NCI-H345 treated with DMSO at 0.1 percent for 48 hours (cell line): ENCODE measurements around the gene TMEM181.
"Not testable (repeated sequence)": the region's sequence is repeated elsewhere in the genome, so short reads cannot be mapped to it uniquely, and the experiment has no call there.

Experiments
- DNase-seq: peaks from one replicate; lab custom pipeline; 2025; ENCODE audit not compliant: unreplicated experiment; lab: John Stamatoyannopoulos, UW

The TMEM181 gene

GRCh38 chr6:158635427-158636073 is 75.7 kb downstream of the TMEM181 start:
- no peak for DNase-seq

GRCh38 chr6:158636778-158637177 is 76.9 kb downstream of the TMEM181 start:
- no peak for DNase-seq

- DNase-seq: no peak
Measured at GRCh38 chr6:158638324-158638854, 78.5 kb downstream of the TMEM181 start.

- no peak for DNase-seq
Measured at GRCh38 chr6:158639056-158639455, 79.2 kb downstream of the TMEM181 start.

- DNase-seq: no peak
Measured at GRCh38 chr6:158640519-158640918, 80.6 kb downstream of the TMEM181 start.

- DNase-seq: no peak
Measured at GRCh38 chr6:158642097-158642601, 82.3 kb downstream of the TMEM181 start.

- no peak for DNase-seq
Measured at GRCh38 chr6:158643836-158644230, 83.9 kb downstream of the TMEM181 start.

GRCh38 chr6:158644231-158645063 is 84.6 kb downstream of the TMEM181 start, which contains the start of gene DYNLT1:
Gene DYNLT1, minus strand, starts transcription at chr6:158644743. Its CDS starts 35 bp downstream, at chr6:158644708.
- DNase-seq: peak; percentile 85

GRCh38 chr6:158645064-158646022 is 85.5 kb downstream of the TMEM181 start:
- DNase-seq: no peak

- no peak for DNase-seq
Measured at GRCh38 chr6:158646023-158646910, 86.4 kb downstream of the TMEM181 start.

GRCh38 chr6:158647501-158647900 is 87.6 kb downstream of the TMEM181 start:
- DNase-seq: no peak

GRCh38 chr6:158648682-158649131 is 88.8 kb downstream of the TMEM181 start:
- no peak for DNase-seq

GRCh38 chr6:158649289-158650143 is 89.6 kb downstream of the TMEM181 start, which contains the start of gene SYTL3:
Gene SYTL3, plus strand, starts transcription at chr6:158650054. Its CDS starts 13,215 bp downstream, at chr6:158663269.
- DNase-seq: no peak

- not testable (repeated sequence) for DNase-seq
Measured at GRCh38 chr6:158651981-158652737, 92.3 kb downstream of the TMEM181 start.

GRCh38 chr6:158653577-158654354 is 93.9 kb downstream of the TMEM181 start:
- no peak for DNase-seq

- DNase-seq: no peak
Measured at GRCh38 chr6:158654498-158654897, 94.6 kb downstream of the TMEM181 start.

- DNase-seq: no peak
Measured at GRCh38 chr6:158654960-158655489, 95.1 kb downstream of the TMEM181 start.
